BJ (cell line): ENCODE measurements around the gene CHST8. TPM values are rescaled to one million over a fixed set of nuclear protein-coding genes. Genes with fewer than 3 reads are reported as not detected.

Experiments
- CTCF ChIA-PET: fragments of 350-600 bp; formaldehyde crosslinking; extraction: SDS; loops from one replicate; lab custom pipeline; 2021; ENCODE audit warnings: antibody characterized with exemption, inconsistent platforms; lab: Yijun Ruan, JAX
- POLR2A ChIA-PET: fragments of 300-600 bp; sonication (Branson Sonifier 250); formaldehyde crosslinking; extraction: SDS; loops from one replicate; lab custom pipeline; 2021; ENCODE audit warnings: antibody characterized with exemption; lab: Charles Lee
- DNase-seq: peaks from one replicate; pipeline ENCODE4 v3.0.0-alpha.2; 2011; ENCODE audit warnings: low read depth
- H3K27me3 ChIP-seq: 2 replicates; pipeline ENCODE4 v1.6.0; 2011; ENCODE audit warnings: low read length; ENCODE audit not compliant: control insufficient read depth, insufficient read depth
- H3K36me3 ChIP-seq: 2 replicates; pipeline ENCODE4 v1.5.1; 2011; ENCODE audit warnings: low read length; ENCODE audit not compliant: control insufficient read depth, insufficient read depth
- H3K4me3 ChIP-seq: 2 replicates; pipeline ENCODE4 v1.5.1; 2011; ENCODE audit warnings: low read depth, mild to moderate bottlenecking, control low read depth, low read length
- polyA plus RNA-seq: library from polyadenylated mRNA; depleted of rRNA; stranded (reverse); fragments of >200 nt; gene quantifications from 2 replicates; pipeline ENCODE4 v1.2.3, GENCODE V29; 2011
- TF ChIP-seq, protein P1 (sequence below): IDR thresholded peaks from 2 replicates; pipeline ENCODE4 v1.5.1; 2011; ENCODE audit warnings: low read depth, mild to moderate bottlenecking, control low read depth, inconsistent platforms, low read length, moderate library complexity; ENCODE audit not compliant: insufficient read depth

The CHST8 gene
- polyA plus RNA-seq, 1 experiment = 0.09 TPM

DNA sequence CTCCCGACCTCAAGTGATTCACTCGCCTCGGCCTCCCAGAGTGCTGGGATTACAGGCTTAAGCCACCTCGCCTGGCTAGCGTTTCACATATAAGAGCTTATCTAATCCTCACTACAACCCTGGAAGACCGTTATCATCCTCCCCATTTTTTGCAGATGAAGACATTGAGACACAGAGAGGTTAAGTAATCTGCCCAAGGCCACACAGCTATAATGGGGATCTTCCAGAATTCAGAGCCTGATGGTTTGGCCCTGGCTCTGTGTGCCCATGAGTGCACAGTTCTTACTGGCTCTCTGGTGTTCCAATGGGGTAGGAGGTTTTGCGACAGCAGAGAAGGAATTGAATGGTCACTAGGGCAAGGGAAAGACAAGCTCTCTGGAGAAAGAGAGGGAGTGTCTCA is 158.1 kb downstream of the CHST8 start:
- peaks cover 2% of the 10 kb centered on the region; the same call in 1 of the 2 replicates for H3K27me3 ChIP-seq
- DNase-seq = no peak
- TF ChIP-seq, protein P1, sequence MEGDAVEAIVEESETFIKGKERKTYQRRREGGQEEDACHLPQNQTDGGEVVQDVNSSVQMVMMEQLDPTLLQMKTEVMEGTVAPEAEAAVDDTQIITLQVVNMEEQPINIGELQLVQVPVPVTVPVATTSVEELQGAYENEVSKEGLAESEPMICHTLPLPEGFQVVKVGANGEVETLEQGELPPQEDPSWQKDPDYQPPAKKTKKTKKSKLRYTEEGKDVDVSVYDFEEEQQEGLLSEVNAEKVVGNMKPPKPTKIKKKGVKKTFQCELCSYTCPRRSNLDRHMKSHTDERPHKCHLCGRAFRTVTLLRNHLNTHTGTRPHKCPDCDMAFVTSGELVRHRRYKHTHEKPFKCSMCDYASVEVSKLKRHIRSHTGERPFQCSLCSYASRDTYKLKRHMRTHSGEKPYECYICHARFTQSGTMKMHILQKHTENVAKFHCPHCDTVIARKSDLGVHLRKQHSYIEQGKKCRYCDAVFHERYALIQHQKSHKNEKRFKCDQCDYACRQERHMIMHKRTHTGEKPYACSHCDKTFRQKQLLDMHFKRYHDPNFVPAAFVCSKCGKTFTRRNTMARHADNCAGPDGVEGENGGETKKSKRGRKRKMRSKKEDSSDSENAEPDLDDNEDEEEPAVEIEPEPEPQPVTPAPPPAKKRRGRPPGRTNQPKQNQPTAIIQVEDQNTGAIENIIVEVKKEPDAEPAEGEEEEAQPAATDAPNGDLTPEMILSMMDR = no peak
- H3K4me3 ChIP-seq = no peak overlapping the region
- ChIA-PET POLR2A (no interaction called here), CTCF (interaction anchor here (0.7 to 4.5 kb wide), 7 partner anchors 9 to 316 kb away, joined by 3 to 91 read pairs (median 48); partner anchors contain the start of gene KCTD15)
- no peaks in the 10 kb centered on the region for H3K36me3 ChIP-seq

DNA sequence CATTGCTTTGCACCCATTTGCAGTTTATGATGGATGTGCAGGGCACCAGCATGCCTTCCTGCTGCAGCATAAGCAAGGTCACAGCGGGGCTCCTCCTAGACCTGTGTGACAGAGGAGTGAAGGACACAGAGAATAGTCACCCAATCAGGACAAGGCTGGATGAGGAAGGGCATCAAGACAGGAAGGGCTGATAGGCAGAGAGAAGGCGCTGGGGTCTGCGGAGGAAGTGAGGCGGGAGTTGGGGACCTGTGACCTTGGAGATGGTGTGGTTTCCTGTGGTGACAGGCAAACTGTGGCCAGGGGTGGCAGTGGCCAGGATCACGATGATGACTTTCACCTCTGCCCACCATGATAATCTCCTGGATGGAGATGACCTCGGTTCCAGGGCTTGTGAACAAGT is 158.5 kb downstream of the CHST8 start:
- no peaks in the 10 kb centered on the region for H3K36me3 ChIP-seq
- TF ChIP-seq, protein P1 = no peak
- H3K4me3 ChIP-seq = no peak overlapping the region
- no peak for DNase-seq
- ChIA-PET POLR2A (no interaction called here), CTCF (interaction anchor here (0.7 to 4.5 kb wide), 5 partner anchors 16 to 316 kb away, joined by 3 to 91 read pairs (median 48); partner anchors contain the start of gene KCTD15)
- peaks cover 2% of the 10 kb centered on the region; the same call in 1 of the 2 replicates for H3K27me3 ChIP-seq

DNA sequence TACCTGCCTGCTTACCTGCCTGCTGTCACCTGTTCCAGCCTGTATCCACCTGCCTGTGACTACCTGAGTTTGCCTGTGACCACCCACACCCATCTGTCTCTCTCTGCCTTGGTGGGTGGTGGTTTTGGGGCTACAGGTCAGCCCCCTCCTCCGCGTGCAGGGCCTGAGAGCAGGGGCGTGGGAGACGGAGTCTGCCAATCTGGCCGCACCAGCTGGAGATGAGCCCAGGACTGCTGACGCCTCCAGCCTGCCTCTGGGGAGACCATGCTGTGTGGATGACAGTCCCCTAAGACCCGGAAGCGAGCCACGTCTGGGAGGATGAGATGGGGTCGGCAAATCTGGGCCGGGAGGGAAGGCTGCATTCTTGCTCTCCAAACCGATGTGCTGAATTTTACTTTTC is 159.0 kb downstream of the CHST8 start:
- no peaks in the 10 kb centered on the region for H3K36me3 ChIP-seq
- H3K27me3 ChIP-seq = peaks cover 2% of the 10 kb centered on the region; the same call in 1 of the 2 replicates
- CTCF ChIA-PET = interaction anchor here (4.0 kb wide), 1 partner anchor 217 kb away, joined by 85 read pairs; no protein-coding TSS in a partner anchor
- DNase-seq = no peak
- POLR2A ChIA-PET = no interaction called here
- no peak overlapping the region for H3K4me3 ChIP-seq
- TF ChIP-seq, protein P1 = no peak

DNA sequence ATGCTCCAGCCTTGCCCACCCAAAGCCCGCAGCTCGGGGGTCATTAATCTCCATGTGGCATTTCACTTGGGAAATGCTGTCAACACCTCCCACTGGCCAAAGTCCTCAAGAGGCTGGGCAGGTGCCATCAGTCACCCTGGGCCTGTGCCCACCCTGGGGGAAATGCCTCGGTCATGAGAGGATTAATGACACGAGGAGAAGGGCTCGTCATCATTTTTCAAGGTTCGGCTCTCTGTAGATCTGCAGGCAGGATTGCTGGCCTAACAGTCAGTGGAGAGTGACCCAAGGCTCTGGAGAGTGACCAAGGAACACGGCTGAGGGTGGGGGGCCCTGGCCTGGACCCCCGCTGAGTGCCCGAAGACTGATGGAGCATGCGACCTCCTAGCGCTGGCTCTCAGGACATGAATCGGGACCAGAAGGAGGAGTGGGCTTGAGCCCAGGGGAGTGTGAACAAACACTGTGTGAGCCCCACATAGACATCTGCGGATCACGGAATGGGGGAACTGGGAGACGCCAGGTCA is 159.7 kb downstream of the CHST8 start:
- ChIA-PET POLR2A (no interaction called here), CTCF (interaction anchor here (1.0 to 2.2 kb wide), 2 partner anchors 9 to 13 kb away, joined by 3 to 9 read pairs; no protein-coding TSS in a partner anchor)
- TF ChIP-seq, protein P1 = no peak
- Histone ChIP-seq H3K36me3 (no peaks in the 10 kb centered on the region), H3K4me3 (no peak overlapping the region), H3K27me3 (peaks cover 2% of the 10 kb centered on the region; the same call in 1 of the 2 replicates)
- no peak for DNase-seq

DNA sequence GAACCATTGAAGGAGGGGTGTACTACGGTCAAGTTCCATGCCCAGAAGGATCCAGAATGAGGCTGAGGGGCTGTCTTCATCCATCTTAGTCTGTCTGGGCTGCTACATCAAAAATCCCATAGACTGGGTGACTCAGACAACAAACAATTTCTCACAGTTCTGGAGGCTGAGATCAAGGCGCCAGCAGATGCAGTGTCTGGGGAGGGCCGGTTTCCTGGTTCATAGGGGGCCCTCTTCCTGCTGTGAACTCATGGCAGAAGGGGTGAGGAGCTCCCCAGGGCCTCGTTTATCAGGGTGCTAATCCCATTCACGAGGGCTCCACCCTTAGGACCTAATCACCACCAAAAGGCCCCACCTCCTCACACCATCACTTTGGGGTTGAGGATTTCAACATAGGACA is 160.2 kb downstream of the CHST8 start:
- POLR2A ChIA-PET = no interaction called here
- TF ChIP-seq, protein P1 = no peak
- no peaks in the 10 kb centered on the region for H3K36me3 ChIP-seq
- CTCF ChIA-PET = interaction anchor here (1.0 to 2.2 kb wide), 2 partner anchors 10 to 13 kb away, joined by 3 to 9 read pairs; no protein-coding TSS in a partner anchor
- no peak for DNase-seq
- peaks cover 2% of the 10 kb centered on the region; the same call in 1 of the 2 replicates for H3K27me3 ChIP-seq
- no peak overlapping the region for H3K4me3 ChIP-seq
